HG03460 (cell line): ENCODE results near the gene PCIF1.
A peak's percentile ranks its signal among the peaks of the same experiment; 100 is the strongest.
"Not testable (repeated sequence)": the region's sequence is repeated elsewhere in the genome, so short reads cannot be mapped to it uniquely, and the experiment has no call there.

Source experiments
- ATAC-seq: cut with Tn5 transposase; IDR thresholded peaks from one replicate; pipeline ENCODE4 v1.9.1; 2021; ENCODE audit not compliant: unreplicated experiment

The PCIF1 gene

GRCh38 chr20:45934586-45935415 lies at the start of gene PCIF1:
Gene PCIF1 (plus strand): TSS chr20:45934683. CDS start chr20:45939000, 4,317 bp downstream.
- ATAC-seq = peak; percentile 74

- no peak for ATAC-seq
Measured at GRCh38 chr20:45886590-45887345, 47.7 kb upstream of the PCIF1 start.

- no peak for ATAC-seq
Measured at GRCh38 chr20:45887346-45887715, 47.2 kb upstream of the PCIF1 start, which contains the start of gene SPATA25. Gene SPATA25 (minus strand): TSS chr20:45887622. CDS start chr20:45887590, 32 bp downstream.

- ATAC-seq = no peak
Measured at GRCh38 chr20:45888681-45889080, 45.8 kb upstream of the PCIF1 start.

- ATAC-seq = peak; percentile 31
Measured at GRCh38 chr20:45890077-45890984, 44.2 kb upstream of the PCIF1 start.

GRCh38 chr20:45890985-45891983 lies 43.2 kb upstream of the PCIF1 start, which contains the start of the genes CTSA and NEURL2:
Gene CTSA (plus strand): TSS chr20:45891335. CDS start chr20:45891569, 234 bp downstream.
Gene NEURL2 (minus strand): TSS chr20:45891208. CDS start chr20:45890991, 217 bp downstream.
- ATAC-seq = peak; percentile 63

- ATAC-seq = no peak
Measured at GRCh38 chr20:45892049-45892825, 42.2 kb upstream of the PCIF1 start.

GRCh38 chr20:45892828-45893500 lies 41.5 kb upstream of the PCIF1 start:
- no peak for ATAC-seq

GRCh38 chr20:45893831-45894230 lies 40.7 kb upstream of the PCIF1 start:
- ATAC-seq = no peak

GRCh38 chr20:45894797-45895196 lies 39.7 kb upstream of the PCIF1 start:
- ATAC-seq = no peak

- no peak for ATAC-seq
Measured at GRCh38 chr20:45896641-45897161, 37.8 kb upstream of the PCIF1 start.

- ATAC-seq = no peak
Measured at GRCh38 chr20:45897289-45897688, 37.2 kb upstream of the PCIF1 start.

GRCh38 chr20:45897692-45898091 lies 36.8 kb upstream of the PCIF1 start:
- ATAC-seq = no peak

GRCh38 chr20:45898285-45898684 lies 36.2 kb upstream of the PCIF1 start:
- no peak for ATAC-seq

GRCh38 chr20:45899046-45899835 lies 35.2 kb upstream of the PCIF1 start:
- no peak for ATAC-seq

GRCh38 chr20:45901332-45901731 lies 33.2 kb upstream of the PCIF1 start:
- ATAC-seq = not testable (repeated sequence)

GRCh38 chr20:45902199-45902701 lies 32.2 kb upstream of the PCIF1 start:
- no peak for ATAC-seq
